GM12878 (cell line): ENCODE results near the gene LRP1B. TPM values are rescaled to one million over a fixed set of nuclear protein-coding genes. Genes with fewer than 3 reads are reported as not detected.

Experiments
- ATAC-seq: fragments of 200-7000 bp; cut with Tn5 transposase; 3 replicates; pipeline ENCODE4 v1.9.1; 2020; ENCODE audit warnings: mild to moderate bottlenecking, moderate library complexity
- BruUV-seq: library from RNA; stranded (reverse); fragments of 400-500 nt; replicated peaks from 2 replicates; lab custom pipeline; 2021; lab: Mats Ljungman, UMichigan
- CTCF ChIA-PET: fragments of 300-600 bp; sonication (Branson Sonifier 250); formaldehyde crosslinking; extraction: SDS; loops from one replicate; lab custom pipeline; 2021; ENCODE audit warnings: inconsistent platforms; lab: Yijun Ruan, JAX
- POLR2A ChIA-PET: fragments of 350-600 bp; formaldehyde crosslinking; extraction: SDS; loops from one replicate; lab custom pipeline; 2021; ENCODE audit warnings: inconsistent platforms; lab: Charles Lee
- RAD21 ChIA-PET: fragments of 300-600 bp; sonication (Branson Sonifier 250); formaldehyde crosslinking; loops from one replicate; lab custom pipeline; 2023; ENCODE audit warnings: antibody characterized with exemption; ENCODE audit not compliant: unreplicated experiment; lab: Charles Lee
- SMC1A ChIA-PET: fragments of 300-600 bp; sonication (Branson Sonifier 250); formaldehyde crosslinking; loops from one replicate; lab custom pipeline; 2023; ENCODE audit not compliant: unreplicated experiment, uncharacterized antibody; lab: Charles Lee
- DNase-seq: peaks from one replicate; pipeline ENCODE4 v3.0.0-alpha.2; 2011; ENCODE audit warnings: low read depth, low spot score
- FAIRE-seq: peaks from 3 replicates; lab custom pipeline; 2011; peaks lifted over from hg19 to GRCh38; lab: Jason Lieb, UNC
- H2AFZ ChIP-seq: 2 replicates; pipeline ENCODE4 v1.6.0; 2011; ENCODE audit warnings: low read depth, low read length, control low read depth; ENCODE audit not compliant: control insufficient read depth
- H3K27ac ChIP-seq: 2 replicates; pipeline ENCODE4 v1.5.1; 2011; ENCODE audit warnings: control low read depth; ENCODE audit not compliant: control insufficient read depth, insufficient read depth
- H3K27me3 ChIP-seq, 2 experiments: replicated peaks in 1 of 2; 2 replicates each; pipeline versions ENCODE4 v1.6.0 to v1.6.1; 2011; ENCODE audit warnings: low read length in 1 of 2; ENCODE audit not compliant: control insufficient read depth in 2 of 2, insufficient read depth in 2 of 2
- H3K36me3 ChIP-seq, 2 experiments: 2 replicates each; pipeline ENCODE4 v1.5.1; 2011; ENCODE audit warnings: low read length in 1 of 2; ENCODE audit not compliant: control insufficient read depth in 2 of 2, insufficient read depth in 2 of 2
- H3K4me1 ChIP-seq: 2 replicates; pipeline ENCODE4 v1.6.1; 2011; ENCODE audit warnings: mild to moderate bottlenecking, low read length, moderate library complexity, mixed read lengths; ENCODE audit not compliant: control insufficient read depth, insufficient read depth
- H3K4me2 ChIP-seq: 2 replicates; pipeline ENCODE4 v1.6.0; 2011; ENCODE audit warnings: control low read depth; ENCODE audit not compliant: control insufficient read depth, insufficient read depth
- H3K4me3 ChIP-seq: fragments of 200-600 bp; sonication (generic); 2 replicates; pipeline ENCODE4 v1.5.1; 2016
- H3K79me2 ChIP-seq: 2 replicates; pipeline ENCODE4 v1.6.0; 2011; ENCODE audit warnings: low read length; ENCODE audit not compliant: control insufficient read depth, insufficient read depth
- H3K9ac ChIP-seq: 2 replicates; pipeline ENCODE4 v1.8.0; 2011; ENCODE audit warnings: low read length, control low read depth, mixed read lengths; ENCODE audit not compliant: control insufficient read depth, insufficient read depth
- H3K9me3 ChIP-seq: replicated peaks from 3 replicates; pipeline ENCODE4 v1.5.1; 2011; ENCODE audit warnings: mild to moderate bottlenecking, low read length; ENCODE audit not compliant: control insufficient read depth, insufficient read depth
- H4K20me1 ChIP-seq: 2 replicates; pipeline ENCODE4 v1.6.0; 2011; ENCODE audit not compliant: control insufficient read depth, insufficient read depth
- ATF2 ChIP-seq: IDR thresholded peaks from 2 replicates; pipeline ENCODE4 v1.6.1; 2012; ENCODE audit warnings: low read length, inconsistent platforms
- BCL11A ChIP-seq: IDR thresholded peaks from 2 replicates; pipeline ENCODE4 v1.6.1; 2011; ENCODE audit warnings: low read depth, low read length
- BCLAF1 ChIP-seq: fragments of 450-650 bp; IDR thresholded peaks from 2 replicates; pipeline ENCODE4 v1.6.1; 2017; ENCODE audit warnings: antibody characterized with exemption, mild to moderate bottlenecking, moderate library complexity
- CREM ChIP-seq: IDR thresholded peaks from 2 replicates; pipeline ENCODE4 v1.6.1; 2014; ENCODE audit warnings: antibody characterized with exemption, low read depth
- HDAC2 ChIP-seq: fragments of 200-600 bp; sonication (generic); IDR thresholded peaks from 2 replicates; pipeline ENCODE4 v1.6.1; 2017
- IRF4 ChIP-seq: IDR thresholded peaks from 2 replicates; pipeline ENCODE4 v1.6.1; 2011; ENCODE audit warnings: low read depth, low read length
- IRF5 ChIP-seq: fragments of 450-650 bp; IDR thresholded peaks from 2 replicates; pipeline ENCODE4 v1.6.1; 2017; ENCODE audit warnings: borderline replicate concordance
- PKNOX1 ChIP-seq: fragments of 450-650 bp; IDR thresholded peaks from 2 replicates; pipeline ENCODE4 v1.6.1; 2016; ENCODE audit warnings: mild to moderate bottlenecking
- RB1 ChIP-seq: fragments of 450-650 bp; formaldehyde crosslinking; IDR thresholded peaks from 2 replicates; pipeline ENCODE4 v1.6.1; 2017; ENCODE audit warnings: mild to moderate bottlenecking, borderline replicate concordance
- REST ChIP-seq: IDR thresholded peaks from 2 replicates; pipeline ENCODE4 v1.6.1; 2012; ENCODE audit warnings: mild to moderate bottlenecking, low read depth, low read length
- SUZ12 ChIP-seq: fragments of 200-600 bp; sonication (generic); IDR thresholded peaks from one replicate; pipeline ENCODE4 v1.6.1; 2018; ENCODE audit warnings: antibody characterized with exemption, mild to moderate bottlenecking; ENCODE audit not compliant: unreplicated experiment
- TCF12 ChIP-seq: IDR thresholded peaks from 2 replicates; pipeline ENCODE4 v1.6.1; 2011; ENCODE audit warnings: low read depth, mild to moderate bottlenecking, low read length
- YY1 ChIP-seq: IDR thresholded peaks from 2 replicates; pipeline ENCODE4 v1.6.1; 2011; ENCODE audit warnings: low read depth, mild to moderate bottlenecking, low read length
- ZBED1 ChIP-seq: IDR thresholded peaks from 2 replicates; pipeline ENCODE4 v1.6.1; 2016; ENCODE audit warnings: borderline replicate concordance
- ZNF207 ChIP-seq: fragments of 450-650 bp; IDR thresholded peaks from 2 replicates; pipeline ENCODE4 v1.6.1; 2014; ENCODE audit warnings: antibody characterized with exemption, mild to moderate bottlenecking, borderline replicate concordance
- ZZZ3 ChIP-seq: IDR thresholded peaks from 2 replicates; pipeline ENCODE4 v1.6.1; 2011; ENCODE audit warnings: low read depth; ENCODE audit not compliant: control insufficient read depth, insufficient read length
- in situ Hi-C: fragments of 300-500 bp; cut with MboI; formaldehyde crosslinking; loops from 9 replicates; pipeline ENCODE4 v1.14.3; 2018; ENCODE audit warnings: mixed read lengths
- intact Hi-C: fragments of 100-400 bp; cut with micrococcal nuclease; formaldehyde crosslinking; loops from one replicate; pipeline ENCODE4 v1.14.2; 2022; ENCODE audit not compliant: unreplicated experiment
- polyA plus RNA-seq, 11 experiments: library from polyadenylated mRNA; depleted of rRNA in 4 of 11; unstranded in 6 of 11; stranded (reverse) in 5 of 11; fragments of >200 nt; fragmentation: Nextera tagmentation in 4 of 11; fragmentation: Illumina TruSeq in 1 of 11; extraction: Ambion mirVana in 4 of 11; extraction: Trizol in 1 of 11; gene quantifications; 1 replicate in 1 of 11; 2 replicates in 10 of 11; pipeline versions ENCODE4 v1.2.1 to v1.2.3, GENCODE V29; 2011 to 2016; ENCODE audit warnings: inconsistent platforms in 2 of 11, missing spikeins in 2 of 11, low read depth in 1 of 11
- total RNA-seq, 4 experiments: library from RNA; depleted of rRNA in 3 of 4; stranded (reverse); fragments of >200 nt in 3 of 4; fragmentation: Illumina TruSeq in 1 of 4; extraction: Trizol in 1 of 4; gene quantifications; 2 replicates each; pipeline versions ENCODE4 v1.2.1 to v1.2.3, GENCODE V29; 2013 to 2021

Gene LRP1B
- total and polyA plus RNA-seq, 10 of the 15 experiments (the other 5 are each of a cell fraction or from before 2014, with no cell fraction given), result under 0.01 to 0.06 (median 0.03) TPM; not detected in 5

GRCh38 chr2:140943867-140944266 is 1186.9 kb downstream of the LRP1B start:
- Histone ChIP-seq H3K36me3 (no peaks in the 10 kb centered on the region), H3K27me3 (no peaks in the 10 kb centered on the region), H3K4me1 (no peaks in the 10 kb centered on the region), H3K4me2 (no peak overlapping the region), H3K9ac (no peak overlapping the region), H3K9me3 (no peaks in the 10 kb centered on the region), H4K20me1 (no peaks in the 10 kb centered on the region), H2AFZ (no peak overlapping the region), H3K4me3 (no peak overlapping the region), H3K79me2 (no peaks in the 10 kb centered on the region), H3K27ac (no peak overlapping the region)
- no peak for ATAC-seq
- RAD21 ChIA-PET, result no interaction called here
- FAIRE-seq, result no peak
- intact Hi-C loops, result no loop called here
- in situ Hi-C loops, result no loop called here
- CTCF ChIA-PET, result no interaction called here
- POLR2A ChIA-PET, result no interaction called here
- BruUV-seq, result no TSS peak
- SMC1A ChIA-PET, result no interaction called here
- DNase-seq, result no peak
- TF ChIP-seq ZBED1 (no peak), YY1 (no peak), ATF2 (no peak), BCL11A (no peak), IRF5 (no peak), CREM (no peak), PKNOX1 (no peak), ZZZ3 (no peak), RB1 (no peak), TCF12 (no peak), IRF4 (no peak), SUZ12 (no peak), BCLAF1 (no peak), HDAC2 (no peak), REST (no peak), ZNF207 (no peak)
